NCI-H1694 (cell line): ENCODE measurements around the gene RBM45.
"Not testable (repeated sequence)": the region's sequence is repeated elsewhere in the genome, so short reads cannot be mapped to it uniquely, and the experiment has no call there.

Experiments
- DNase-seq: peaks from one replicate; lab custom pipeline; 2025; lab: John Stamatoyannopoulos, UW

RBM45 gene, protein sequence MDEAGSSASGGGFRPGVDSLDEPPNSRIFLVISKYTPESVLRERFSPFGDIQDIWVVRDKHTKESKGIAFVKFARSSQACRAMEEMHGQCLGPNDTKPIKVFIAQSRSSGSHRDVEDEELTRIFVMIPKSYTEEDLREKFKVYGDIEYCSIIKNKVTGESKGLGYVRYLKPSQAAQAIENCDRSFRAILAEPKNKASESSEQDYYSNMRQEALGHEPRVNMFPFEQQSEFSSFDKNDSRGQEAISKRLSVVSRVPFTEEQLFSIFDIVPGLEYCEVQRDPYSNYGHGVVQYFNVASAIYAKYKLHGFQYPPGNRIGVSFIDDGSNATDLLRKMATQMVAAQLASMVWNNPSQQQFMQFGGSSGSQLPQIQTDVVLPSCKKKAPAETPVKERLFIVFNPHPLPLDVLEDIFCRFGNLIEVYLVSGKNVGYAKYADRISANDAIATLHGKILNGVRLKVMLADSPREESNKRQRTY

GRCh38 chr2:178112202-178113152 lies at the start of gene RBM45:
Gene RBM45, plus strand, starts transcription at chr2:178112437. Its CDS starts 110 bp downstream, at chr2:178112547.
- DNase-seq = peak; percentile 86

DNA sequence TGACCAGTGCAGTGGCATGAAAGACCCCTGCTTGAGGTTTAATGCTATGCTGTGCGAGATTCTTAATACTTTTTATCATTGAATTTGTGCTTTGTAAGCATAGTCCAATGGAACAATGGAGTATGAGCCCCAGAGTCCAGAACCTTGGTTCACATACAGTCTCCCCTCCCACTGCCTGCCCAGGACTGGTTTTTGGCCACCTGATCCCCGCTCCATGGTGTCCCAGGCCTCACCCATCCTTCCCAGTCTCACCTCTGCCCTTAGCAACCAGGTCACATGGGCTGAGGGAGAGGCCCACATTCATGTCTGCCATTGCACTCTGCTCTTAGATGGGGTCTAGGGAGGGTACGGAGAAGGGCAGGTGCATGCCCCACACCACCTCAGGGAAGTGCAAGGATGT lies 45.9 kb upstream of the RBM45 start:
- no peak for DNase-seq

DNA sequence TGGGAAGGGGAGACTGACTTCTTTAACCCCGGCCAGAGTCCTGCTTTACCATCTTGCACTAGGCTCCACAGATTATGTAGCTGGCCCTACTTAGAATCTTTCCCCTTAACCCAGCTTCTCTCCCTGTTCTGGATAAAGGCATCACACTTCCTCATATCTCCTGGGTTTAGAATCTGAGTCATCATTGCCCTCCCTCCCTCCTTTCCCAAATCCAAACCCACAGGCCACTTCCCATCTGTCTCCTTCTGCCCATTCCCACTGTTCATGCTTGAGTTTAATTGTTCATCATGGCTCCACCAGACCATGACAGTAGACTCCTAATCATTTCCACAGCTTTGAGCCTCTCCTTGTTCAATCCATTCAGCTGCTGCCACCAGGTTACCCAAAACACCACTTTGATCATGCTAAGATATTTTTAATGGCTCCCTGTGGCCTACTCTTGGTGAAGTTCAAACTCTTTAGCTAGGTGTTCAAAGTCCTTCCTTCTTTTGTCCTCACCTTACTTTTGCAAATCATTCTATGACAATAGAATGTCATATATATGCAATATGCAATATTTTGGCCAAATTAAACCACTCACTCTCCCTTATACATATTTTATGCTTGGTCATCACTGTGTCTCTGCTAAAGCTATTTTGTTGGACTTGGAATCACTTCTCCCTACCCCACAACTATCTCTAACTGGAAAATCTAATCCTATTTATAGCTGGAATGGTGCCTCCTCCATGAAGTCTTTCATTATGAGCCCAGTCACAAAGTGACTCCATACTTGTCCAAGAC lies 45.2 kb upstream of the RBM45 start:
- no peak for DNase-seq

- DNase-seq = no peak
Observed at GRCh38 chr2:178068823-178069454, 43.3 kb upstream of the RBM45 start.

GRCh38 chr2:178069551-178069950 lies 42.7 kb upstream of the RBM45 start:
- DNase-seq = no peak

DNA sequence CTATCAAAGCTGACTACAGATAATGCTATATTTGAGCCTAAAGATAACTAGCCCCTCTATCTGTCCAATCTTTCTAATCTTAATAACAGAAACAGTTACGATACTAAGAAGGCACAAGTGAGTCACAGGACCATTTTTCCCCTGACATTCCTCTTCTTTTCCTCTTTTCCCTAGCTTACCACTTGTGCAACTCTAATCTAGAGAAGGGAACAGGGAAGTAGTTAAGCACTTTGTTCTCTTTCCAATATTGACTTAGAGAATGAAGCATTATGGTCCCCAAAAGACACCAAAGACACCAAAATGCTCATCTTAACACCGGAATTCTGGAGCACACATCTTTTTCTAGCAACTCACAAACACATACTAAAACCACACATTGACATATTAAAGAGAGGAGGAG lies 41.4 kb upstream of the RBM45 start:
- no peak for DNase-seq

DNA sequence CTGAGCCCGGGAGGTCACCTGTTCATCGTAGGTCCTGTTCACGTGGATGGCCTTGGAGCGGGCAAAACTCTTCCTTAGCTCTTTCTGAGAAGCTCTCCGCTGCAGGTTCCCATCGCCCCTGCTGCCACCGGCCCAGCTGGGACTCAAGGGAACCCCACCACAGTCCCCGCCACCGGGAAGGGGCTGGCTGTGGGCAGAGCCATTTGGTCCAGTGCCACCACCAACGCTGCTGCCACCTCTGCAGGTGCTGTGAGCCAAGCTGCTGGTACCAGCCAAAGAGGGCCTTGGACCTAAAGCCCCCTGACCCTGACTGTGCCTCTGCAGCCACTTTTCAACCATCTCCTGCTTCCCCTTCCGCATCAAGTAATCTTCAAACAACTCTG lies 40.2 kb upstream of the RBM45 start:
- no peak for DNase-seq

- peak; percentile 30 for DNase-seq
Observed at GRCh38 chr2:178072383-178073301, 39.6 kb upstream of the RBM45 start, which contains the start of gene PDE11A. Gene PDE11A, minus strand, starts transcription at chr2:178072777. Its CDS starts 340 bp downstream, at chr2:178072437.

DNA sequence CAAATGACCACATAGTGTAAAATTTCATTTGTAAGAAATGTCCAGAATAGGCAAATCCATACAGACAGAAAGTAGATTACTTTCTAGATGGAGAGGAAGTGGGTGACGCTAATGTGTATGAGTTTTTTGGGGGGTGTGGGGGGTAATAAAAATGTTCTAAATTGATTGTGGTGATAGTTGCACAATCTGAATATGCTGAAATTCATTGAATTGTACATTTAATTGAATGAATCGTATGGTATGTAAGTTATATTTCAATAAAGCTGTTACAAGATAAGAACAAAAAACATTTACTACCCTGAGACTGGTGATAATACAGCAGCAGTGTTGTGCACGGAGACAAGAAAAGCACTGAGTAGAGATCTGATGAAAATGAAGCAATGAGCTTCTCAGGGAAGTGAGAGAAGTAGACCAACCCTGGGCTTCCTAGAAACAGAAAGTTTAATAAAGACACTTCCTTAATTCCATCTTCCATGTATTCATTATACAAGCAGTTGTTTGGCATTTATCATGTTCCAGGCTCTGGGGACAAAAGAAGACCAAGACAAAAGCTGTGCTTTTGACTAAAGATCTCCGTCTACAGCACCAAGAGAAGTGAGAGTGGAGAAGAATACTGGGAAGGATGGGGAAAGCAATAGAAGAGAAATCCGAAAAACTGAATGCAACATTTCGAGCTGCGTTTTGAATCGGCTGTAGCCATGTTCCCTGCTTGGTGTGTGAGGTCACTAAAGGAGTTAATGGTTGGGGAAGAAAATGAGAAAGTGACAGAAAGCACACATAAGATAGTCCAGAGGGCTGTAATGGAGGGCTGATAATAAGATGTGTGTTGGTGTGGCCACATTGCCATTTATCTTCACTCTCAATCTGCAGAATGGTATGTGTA lies 37.9 kb upstream of the RBM45 start:
- DNase-seq = no peak

DNA sequence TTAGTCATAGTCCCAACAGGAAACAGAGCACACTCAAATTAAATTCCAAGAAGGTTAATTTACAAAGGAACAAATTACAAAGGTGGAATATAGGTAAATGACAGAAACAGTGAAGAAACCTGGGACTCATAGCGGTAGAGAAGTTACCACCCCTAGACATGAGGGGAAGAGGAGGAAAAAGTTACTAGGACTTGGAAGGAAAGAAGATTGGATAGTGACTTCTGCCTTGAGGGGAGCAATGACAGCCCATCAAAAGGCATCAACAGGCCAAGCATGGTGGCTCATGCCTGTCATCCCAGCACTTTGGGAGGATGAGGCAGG lies 37.3 kb upstream of the RBM45 start:
- DNase-seq = no peak

GRCh38 chr2:178076130-178076529 lies 36.1 kb upstream of the RBM45 start:
- no peak for DNase-seq

DNA sequence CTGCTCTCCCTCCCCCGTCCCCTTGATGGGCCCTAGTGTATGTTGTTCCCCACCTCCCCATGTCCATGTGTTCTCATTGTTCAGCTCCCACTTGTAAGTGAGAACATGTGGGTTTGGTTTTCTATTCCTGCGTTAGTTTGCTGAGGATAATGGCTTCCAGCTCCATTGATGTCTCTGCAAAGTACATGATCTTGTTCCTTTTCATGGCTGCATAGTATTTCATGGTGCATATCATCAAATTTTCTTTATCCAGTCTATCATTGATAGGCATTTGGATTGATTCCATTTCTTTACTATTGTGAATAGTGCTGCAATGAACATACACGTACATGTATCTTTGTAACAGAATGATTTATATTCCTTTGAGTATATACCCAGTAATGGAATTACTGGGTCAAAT lies 33.0 kb upstream of the RBM45 start:
- DNase-seq = not testable (repeated sequence)

GRCh38 chr2:178082408-178083045 lies 29.7 kb upstream of the RBM45 start:
- DNase-seq = no peak

DNA sequence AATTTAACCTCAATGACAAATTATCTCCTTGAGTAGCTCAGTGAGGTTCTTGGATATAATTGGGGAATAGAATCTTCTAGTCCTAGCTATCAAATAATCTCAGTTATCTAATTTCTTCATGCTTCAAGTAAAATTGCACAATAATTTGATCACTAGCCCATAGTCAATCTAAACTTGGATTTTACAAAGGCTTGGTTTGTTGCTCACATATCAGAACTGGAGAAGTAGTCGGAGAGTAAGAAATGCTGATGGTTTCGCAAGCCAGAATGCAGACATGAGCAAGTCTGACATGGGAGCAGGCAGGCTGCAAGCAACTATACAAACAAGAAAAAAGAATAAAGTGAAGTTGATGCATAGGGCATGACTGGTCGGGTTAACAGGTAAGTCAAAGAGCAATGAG lies 28.0 kb upstream of the RBM45 start:
- no peak for DNase-seq

- DNase-seq = no peak
Observed at GRCh38 chr2:178088774-178089270, 23.4 kb upstream of the RBM45 start.

- DNase-seq = no peak
Observed at GRCh38 chr2:178093471-178093870, 18.8 kb upstream of the RBM45 start.

- DNase-seq = no peak
Observed at GRCh38 chr2:178101321-178102079, 10.7 kb upstream of the RBM45 start.

DNA sequence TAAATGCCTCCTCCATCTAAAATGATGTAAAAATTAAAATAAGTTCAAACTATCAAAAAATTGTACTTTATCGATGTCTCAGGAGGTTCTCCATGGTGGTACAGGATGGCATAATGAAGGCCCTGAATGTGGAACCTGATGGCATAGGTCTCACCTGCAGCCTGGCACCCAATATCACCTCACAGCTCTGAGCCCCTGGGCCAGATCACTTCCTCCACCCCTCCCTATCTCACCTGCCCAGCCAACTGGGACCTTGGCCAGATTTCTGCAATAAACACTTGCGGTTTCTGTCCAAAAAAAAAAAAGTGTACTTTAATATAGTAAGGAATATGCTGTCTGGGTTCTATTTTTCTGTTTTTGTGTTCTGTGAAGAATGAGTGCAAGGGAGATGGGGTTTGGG lies 6.7 kb upstream of the RBM45 start:
- no peak for DNase-seq
